ENCODE results near the gene P3H4.

Gene P3H4

GRCh38 chr17:41794540-41794975, 17.2 kb downstream of the P3H4 start:
- TF ChIP-seq ZNF565 (CRISPR knock-in tag; conservative IDR thresholded peaks at IDR 0.05; ENCODE audit: low read depth) (no peak), ZNF70 (CRISPR knock-in tag; IDR thresholded peaks at IDR 0.05) (no peak), CSRNP3 (CRISPR knock-in tag; IDR thresholded peaks at IDR 0.05) (no peak), PPARA (CRISPR knock-in tag; IDR thresholded peaks at IDR 0.05; ENCODE audit: borderline replicate concordance) (no peak), BACH2 (CRISPR knock-in tag; IDR thresholded peaks at IDR 0.05; ENCODE audit: borderline replicate concordance) (no peak), ZFP30 (CRISPR knock-in tag; IDR thresholded peaks at IDR 0.05) (no peak), TOX (CRISPR knock-in tag; IDR thresholded peaks at IDR 0.05; ENCODE audit: borderline replicate concordance) (no peak), PATZ1 (CRISPR knock-in tag; IDR thresholded peaks at IDR 0.05; ENCODE audit: borderline replicate concordance) (no peak), ZC3H10 (CRISPR knock-in tag; IDR thresholded peaks at IDR 0.05) (no peak), CSDC2 (CRISPR knock-in tag; IDR thresholded peaks at IDR 0.05) (no peak), CREB5 (CRISPR knock-in tag; IDR thresholded peaks at IDR 0.05; ENCODE audit: low read depth) (no peak), TSHZ2 (CRISPR knock-in tag; IDR thresholded peaks at IDR 0.05) (no peak), TCF4 (CRISPR knock-in tag; IDR thresholded peaks at IDR 0.05; ENCODE audit: borderline replicate concordance) (no peak), ZNF8 (CRISPR knock-in tag; IDR thresholded peaks at IDR 0.05) (no peak), SNAI2 (CRISPR knock-in tag; IDR thresholded peaks at IDR 0.05) (no peak), ISL1 (CRISPR knock-in tag; IDR thresholded peaks at IDR 0.05) (no peak), GLIS3 (CRISPR knock-in tag; IDR thresholded peaks at IDR 0.05) (no peak), ARNTL (CRISPR knock-in tag; IDR thresholded peaks at IDR 0.05; ENCODE audit: borderline replicate concordance, low read depth) (no peak), ZFP3 (CRISPR knock-in tag; IDR thresholded peaks at IDR 0.05) (no peak), ESRRG (CRISPR knock-in tag; IDR thresholded peaks at IDR 0.05) (no peak)
- no peak for ATAC-seq

- no peak for ATAC-seq
- TF ChIP-seq ZFP30 (CRISPR knock-in tag; IDR thresholded peaks at IDR 0.05) (no peak), ARNTL (CRISPR knock-in tag; IDR thresholded peaks at IDR 0.05; ENCODE audit: borderline replicate concordance, low read depth) (no peak), GLIS3 (CRISPR knock-in tag; IDR thresholded peaks at IDR 0.05) (no peak), OSR1 (CRISPR knock-in tag; IDR thresholded peaks at IDR 0.05) (no peak), ZNF70 (CRISPR knock-in tag; IDR thresholded peaks at IDR 0.05) (no peak), ISL1 (CRISPR knock-in tag; IDR thresholded peaks at IDR 0.05) (no peak), CSDC2 (CRISPR knock-in tag; IDR thresholded peaks at IDR 0.05) (no peak), TOX (CRISPR knock-in tag; IDR thresholded peaks at IDR 0.05; ENCODE audit: borderline replicate concordance) (no peak), ZNF8 (CRISPR knock-in tag; IDR thresholded peaks at IDR 0.05) (no peak), TCF4 (CRISPR knock-in tag; IDR thresholded peaks at IDR 0.05; ENCODE audit: borderline replicate concordance) (no peak), SNAI2 (CRISPR knock-in tag; IDR thresholded peaks at IDR 0.05) (no peak), CSRNP3 (CRISPR knock-in tag; IDR thresholded peaks at IDR 0.05) (no peak), TSHZ2 (CRISPR knock-in tag; IDR thresholded peaks at IDR 0.05) (no peak)
Measured at GRCh38 chr17:41793784-41794539, 17.8 kb downstream of the P3H4 start.

Measured in SK-N-SH treated with all-trans-retinoic acid at 6 μM for 48 hours (cell line).